Breast epithelium (tissue), 4 donors: Measurements from ENCODE around the gene SUPT6H. TPM values are rescaled to one million over a fixed set of nuclear protein-coding genes. Genes with fewer than 3 reads are reported as not detected.

ENCODE experiments used
- DNase-seq, 2 donors: peaks; one replicate each; pipeline ENCODE4 v3.0.0-alpha.2; 2019; ENCODE audit warnings: low spot score in 2 of 2
- H3K27ac ChIP-seq, 2 donors: fragments of 200-600 bp; sonication (generic) in 1 of 2; one replicate each; pipeline ENCODE4 v1.5.1; 2016 to 2019; ENCODE audit warnings: mild to moderate bottlenecking in 1 of 2
- H3K27me3 ChIP-seq, 2 donors: fragments of 200-600 bp; sonication (generic) in 1 of 2; one replicate each; pipeline versions ENCODE4 v1.5.1 to v1.6.0; 2017 to 2019; ENCODE audit warnings: control low read depth in 1 of 2, mild to moderate bottlenecking in 1 of 2
- H3K36me3 ChIP-seq: fragments of 200-600 bp; one replicate; pipeline ENCODE4 v1.5.1; 2019
- H3K4me1 ChIP-seq, 2 donors: fragments of 200-600 bp; sonication (generic); one replicate each; pipeline ENCODE4 v1.5.1; 2016 to 2019; ENCODE audit warnings: control low read depth in 1 of 2
- H3K4me3 ChIP-seq, 3 donors: fragments of 200-600 bp; sonication (generic); 1 replicate in 2 of 3; 2 replicates in 1 of 3; pipeline ENCODE4 v1.5.1; 2016 to 2019; ENCODE audit warnings: mild to moderate bottlenecking in 3 of 3, moderate library complexity in 2 of 3
- H3K9me3 ChIP-seq, 2 donors: fragments of 200-600 bp; sonication (generic) in 1 of 2; one replicate each; pipeline ENCODE4 v1.5.1; 2016 to 2019; ENCODE audit warnings: control low read depth in 1 of 2
- POLR2A ChIP-seq: fragments of 450-650 bp; IDR thresholded peaks from one replicate; pipeline ENCODE4 v1.6.1; 2016; ENCODE audit warnings: antibody characterized with exemption, mild to moderate bottlenecking, moderate library complexity
- POLR2AphosphoS5 ChIP-seq, 3 donors: sonication (generic); formaldehyde crosslinking; IDR thresholded peaks; one replicate each; pipeline ENCODE4 v1.6.1; 2017; ENCODE audit warnings: antibody characterized with exemption in 3 of 3
- intact Hi-C: fragments of 100-400 bp; cut with DNase I; formaldehyde crosslinking; loops from one replicate; pipeline ENCODE4 v1.15.1; 2023; ENCODE audit warnings: low total_unique reads
- total RNA-seq, 3 donors: library from RNA; depleted of rRNA; stranded (reverse); fragments of >200 nt; gene quantifications; one replicate each; pipeline ENCODE4 v1.1.0, GENCODE V29; 2016
- TF ChIP-seq, protein P1 (sequence below), 3 donors: fragments of 450-650 bp; IDR thresholded peaks; one replicate each; pipeline ENCODE4 v1.5.1; 2016 to 2017; ENCODE audit warnings: antibody characterized with exemption in 3 of 3, mild to moderate bottlenecking in 3 of 3, moderate library complexity in 3 of 3

Gene SUPT6H
- total RNA-seq, 3 donors from 2014 or later = 62.6 to 69.9 (median 66.7) TPM

DNA sequence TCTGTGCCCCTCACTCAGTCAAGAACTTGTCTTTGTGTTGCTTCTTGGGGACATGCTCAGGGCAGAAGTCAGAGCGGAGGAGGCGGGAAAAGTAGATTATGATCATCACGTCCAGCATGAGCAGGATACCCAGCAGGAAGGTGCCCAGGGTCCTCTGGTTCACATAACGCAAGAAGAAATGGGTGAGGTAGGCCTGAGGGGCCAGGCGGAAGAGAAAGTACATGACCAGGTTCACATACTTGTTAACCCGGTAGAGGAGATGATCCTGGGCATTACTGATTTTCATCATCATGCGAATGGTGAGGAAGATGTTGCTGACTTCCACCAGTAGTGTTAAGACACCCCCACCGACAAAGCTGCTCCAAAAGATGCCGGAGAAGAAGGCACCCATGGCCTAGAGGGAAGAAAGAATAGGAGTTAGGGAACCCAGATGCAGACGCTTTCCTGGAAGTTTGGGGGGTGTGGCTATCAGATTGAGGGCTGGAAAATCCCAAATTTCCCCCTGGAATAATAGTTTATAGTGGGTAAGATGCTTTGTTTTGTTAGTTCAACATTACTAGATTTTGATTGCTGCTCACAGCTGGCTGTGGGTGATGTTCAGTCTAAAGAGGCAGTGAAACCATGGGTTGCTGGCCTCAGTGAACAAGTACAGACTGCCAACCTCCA lies 62.6 kb downstream of the SUPT6H start:
- Histone ChIP-seq H3K4me3 (no peak overlapping the region), H3K36me3 (no peaks in the 10 kb centered on the region), H3K4me1 (peaks cover 12 to 15% of the 10 kb centered on the region in 2 donors), H3K27me3 (no peaks in the 10 kb centered on the region), H3K9me3 (no peaks in the 10 kb centered on the region), H3K27ac (peak overlapping the region; percentile 99)
- intact Hi-C loops = no loop called here
- TF ChIP-seq POLR2A = no peak
- TF ChIP-seq POLR2AphosphoS5 (IDR thresholded peaks at IDR 0.05) = no peak
- TF ChIP-seq, protein P1, sequence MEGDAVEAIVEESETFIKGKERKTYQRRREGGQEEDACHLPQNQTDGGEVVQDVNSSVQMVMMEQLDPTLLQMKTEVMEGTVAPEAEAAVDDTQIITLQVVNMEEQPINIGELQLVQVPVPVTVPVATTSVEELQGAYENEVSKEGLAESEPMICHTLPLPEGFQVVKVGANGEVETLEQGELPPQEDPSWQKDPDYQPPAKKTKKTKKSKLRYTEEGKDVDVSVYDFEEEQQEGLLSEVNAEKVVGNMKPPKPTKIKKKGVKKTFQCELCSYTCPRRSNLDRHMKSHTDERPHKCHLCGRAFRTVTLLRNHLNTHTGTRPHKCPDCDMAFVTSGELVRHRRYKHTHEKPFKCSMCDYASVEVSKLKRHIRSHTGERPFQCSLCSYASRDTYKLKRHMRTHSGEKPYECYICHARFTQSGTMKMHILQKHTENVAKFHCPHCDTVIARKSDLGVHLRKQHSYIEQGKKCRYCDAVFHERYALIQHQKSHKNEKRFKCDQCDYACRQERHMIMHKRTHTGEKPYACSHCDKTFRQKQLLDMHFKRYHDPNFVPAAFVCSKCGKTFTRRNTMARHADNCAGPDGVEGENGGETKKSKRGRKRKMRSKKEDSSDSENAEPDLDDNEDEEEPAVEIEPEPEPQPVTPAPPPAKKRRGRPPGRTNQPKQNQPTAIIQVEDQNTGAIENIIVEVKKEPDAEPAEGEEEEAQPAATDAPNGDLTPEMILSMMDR (IDR thresholded peaks at IDR 0.05) = no peak
- no peak for DNase-seq

GRCh38 chr17:28725166-28725659 lies 63.2 kb downstream of the SUPT6H start:
- H3K4me1 ChIP-seq = peaks cover 12 to 15% of the 10 kb centered on the region in 2 donors
- no peaks in the 10 kb centered on the region for H3K9me3 ChIP-seq
- TF ChIP-seq POLR2A (no peak), POLR2AphosphoS5 (IDR thresholded peaks at IDR 0.05) (peak in 1 of 3 donors; percentile 19)
- TF ChIP-seq, protein P1 (IDR thresholded peaks at IDR 0.05) = no peak
- no peaks in the 10 kb centered on the region for H3K36me3 ChIP-seq
- H3K27me3 ChIP-seq = no peaks in the 10 kb centered on the region
- intact Hi-C loops = no loop called here
- H3K27ac ChIP-seq = peak overlapping the region; percentile 99
- peak overlapping the region; percentile 74 to 83 (median 77) for H3K4me3 ChIP-seq
- DNase-seq = no peak

DNA sequence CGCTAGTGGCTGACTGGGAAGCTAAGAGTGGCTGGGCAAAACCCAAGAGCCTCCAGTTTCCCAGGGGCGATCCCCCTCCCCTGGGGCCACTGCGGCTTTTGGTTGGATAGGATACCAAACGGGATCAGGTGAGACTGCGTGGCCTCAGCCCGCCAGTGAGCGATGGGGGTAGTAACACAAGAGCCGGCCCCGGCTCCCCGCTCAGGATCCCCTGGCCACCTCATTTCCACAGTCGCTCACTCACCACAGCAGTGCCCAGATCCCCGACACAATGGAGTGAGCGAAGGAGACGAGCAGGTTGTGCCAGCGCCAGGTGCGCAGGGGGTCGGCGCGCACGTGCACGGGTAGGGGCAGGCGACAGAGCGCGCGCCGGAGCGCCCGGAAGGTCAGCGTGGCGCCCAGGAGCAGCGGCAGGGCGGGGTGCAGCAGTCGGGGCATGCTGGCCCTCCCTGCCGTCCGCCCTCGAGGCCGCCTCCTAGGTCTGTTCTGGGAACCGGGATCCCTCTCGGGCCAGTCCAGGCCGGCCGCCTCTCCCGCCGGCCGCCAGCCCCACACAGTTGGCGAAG lies 63.7 kb downstream of the SUPT6H start:
- H3K4me1 ChIP-seq = peaks cover 12 to 13% of the 10 kb centered on the region in 2 donors
- peak overlapping the region; percentile 99 for H3K27ac ChIP-seq
- peak overlapping the region; percentile 74 to 83 (median 77) for H3K4me3 ChIP-seq
- intact Hi-C loops = no loop called here
- H3K9me3 ChIP-seq = no peaks in the 10 kb centered on the region
- H3K36me3 ChIP-seq = no peaks in the 10 kb centered on the region
- no peak for DNase-seq
- no peaks in the 10 kb centered on the region for H3K27me3 ChIP-seq
- TF ChIP-seq, protein P1 (IDR thresholded peaks at IDR 0.05) = no peak
- TF ChIP-seq POLR2AphosphoS5 (IDR thresholded peaks at IDR 0.05) (peak in 2 of 3 donors; percentile 15 to 18), POLR2A (no peak)

DNA sequence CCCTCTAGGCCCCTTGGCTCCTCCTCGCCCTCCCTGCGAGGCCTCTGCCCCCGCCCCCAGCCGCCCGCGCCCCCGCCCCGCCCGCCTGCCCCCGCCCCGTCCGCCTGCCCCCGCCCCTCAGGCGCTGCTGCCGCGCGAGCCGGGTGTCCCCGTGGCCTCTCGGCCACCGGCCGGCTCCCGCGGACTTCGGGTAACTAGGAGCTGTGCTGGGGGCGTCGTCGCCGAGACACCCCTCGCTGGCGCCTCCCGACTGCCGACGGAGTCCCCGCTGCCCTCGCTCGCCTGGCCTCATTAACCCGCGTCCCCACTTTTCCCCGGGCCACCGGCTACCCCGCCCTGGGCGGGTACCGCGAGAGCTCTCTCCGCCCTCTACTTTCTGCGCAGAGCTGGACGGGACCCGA lies 64.2 kb downstream of the SUPT6H start, which contains the start of gene TLCD1:
Gene TLCD1, minus strand, starts transcription at position 8 of the 401 bp plus-strand sequence. CDS start 136 bp downstream, outside the sequence.
- no peak for DNase-seq
- Histone ChIP-seq H3K27ac (peak within 1 kb of the TSS; percentile 99), H3K9me3 (no peaks in the 10 kb centered on the region), H3K4me1 (peaks cover 9 to 12% of the 10 kb centered on the region in 2 donors), H3K4me3 (peak within 1 kb of the TSS; percentile 74 to 83 (median 77)), H3K36me3 (no peaks in the 10 kb centered on the region), H3K27me3 (no peaks in the 10 kb centered on the region)
- TF ChIP-seq POLR2AphosphoS5 (IDR thresholded peaks at IDR 0.05) = no peak
- no peak for TF ChIP-seq POLR2A
- TF ChIP-seq, protein P1 (IDR thresholded peaks at IDR 0.05) = no peak
- intact Hi-C loops = no loop called here
